Endothelial cell of umbilical vein (primary cell): Measurements from ENCODE around the gene AKAP8.

ENCODE experiments used
- CTCF ChIP-seq, 2 donors: IDR thresholded peaks; 1 replicate in 1 of 2; 2 replicates in 1 of 2; pipeline ENCODE4 v1.5.1; 2011; ENCODE audit warnings: low read length in 2 of 2, mild to moderate bottlenecking in 2 of 2, moderate library complexity in 2 of 2, control low read depth in 1 of 2, inconsistent platforms in 1 of 2, low read depth in 1 of 2; ENCODE audit not compliant: insufficient read depth in 1 of 2; ENCODE audit errors: extremely low read depth in 1 of 2
- EZH2 ChIP-seq: IDR thresholded peaks from 2 replicates; pipeline ENCODE4 v1.6.1; 2012; ENCODE audit warnings: borderline replicate concordance, low read depth, mild to moderate bottlenecking, moderate library complexity, low read length, inconsistent platforms; ENCODE audit not compliant: severe bottlenecking
- JUN ChIP-seq: IDR thresholded peaks from 2 replicates; pipeline ENCODE4 v1.6.1; 2011; ENCODE audit warnings: borderline replicate concordance, low read depth; ENCODE audit not compliant: insufficient read length, insufficient read depth
- MAX ChIP-seq: IDR thresholded peaks from 2 replicates; pipeline ENCODE4 v1.6.1; 2011; ENCODE audit not compliant: insufficient read depth, insufficient read length
- POLR2A ChIP-seq: IDR thresholded peaks from 2 replicates; pipeline ENCODE4 v1.6.1; 2012; ENCODE audit warnings: low read depth, mild to moderate bottlenecking, control low read depth, low read length
- POLR2AphosphoS5 ChIP-seq: IDR thresholded peaks from 2 replicates; pipeline ENCODE4 v1.6.1; 2012; ENCODE audit warnings: low read depth, mild to moderate bottlenecking, control low read depth, low read length, moderate library complexity; ENCODE audit not compliant: insufficient read depth

GRCh38 chr19:15357906-15358305 lies 21.7 kb downstream of the AKAP8 start:
- TF ChIP-seq CTCF (IDR thresholded peaks at IDR 0.05; ENCODE audit: extremely low read depth in 1 of 2, insufficient read depth in 1 of 2, low read depth in 1 of 2, low read length in 2 of 2) (no peak), POLR2A (no peak), EZH2 (no peak), POLR2AphosphoS5 (no peak), MAX (no peak), JUN (no peak)
